ENCODE data around the gene KCNH4.
A peak's percentile ranks its signal among the peaks of the same experiment; 100 is the strongest.

DNA sequence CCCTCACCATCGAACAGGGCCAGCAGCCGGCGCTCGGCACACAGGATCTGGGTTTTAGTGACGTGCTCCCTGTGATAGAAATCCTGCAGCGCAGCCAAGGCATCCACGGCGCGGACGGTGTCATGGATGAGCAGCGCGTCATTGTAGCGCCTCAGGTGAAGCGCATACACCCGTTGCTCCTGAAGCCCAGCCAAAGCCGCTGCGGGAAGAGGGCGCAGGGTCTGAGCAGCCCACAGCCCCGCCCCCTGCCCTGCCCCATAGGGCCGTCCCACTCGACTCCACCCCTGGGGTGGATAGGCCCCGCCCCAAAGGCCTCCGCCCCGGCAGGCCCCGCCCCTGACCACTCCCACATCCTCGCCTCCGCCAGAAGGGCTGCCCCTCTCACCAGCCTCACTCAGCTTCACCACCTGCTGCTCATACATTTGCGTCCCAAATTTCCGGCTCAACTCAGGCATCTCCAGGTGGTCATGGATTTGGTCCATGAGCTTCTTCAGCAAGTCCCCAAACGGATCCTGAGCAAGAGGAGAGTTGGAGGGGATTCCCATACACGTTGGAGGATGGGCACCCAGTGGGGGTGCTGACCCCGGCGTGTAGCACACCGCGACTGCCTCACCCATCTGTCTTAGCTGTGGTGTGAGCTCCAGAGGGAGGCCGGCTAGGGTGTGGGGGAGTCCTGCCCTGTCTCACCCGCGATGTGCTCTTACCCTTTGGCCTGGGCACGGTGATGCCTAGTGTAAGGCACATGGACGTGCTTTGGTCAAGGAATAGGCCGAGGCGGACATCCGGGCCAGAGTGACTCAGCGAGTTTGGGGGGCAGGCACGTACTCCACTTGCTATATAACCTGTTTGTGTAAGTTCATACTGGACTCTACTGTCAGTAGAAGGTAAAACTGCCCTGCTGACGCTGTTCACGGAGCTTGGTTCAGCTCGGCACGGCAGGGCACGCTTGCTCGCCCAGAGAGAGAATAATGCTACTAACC lies 73.1 kb downstream of the KCNH4 start:
- TF ChIP-seq HNRNPL (IDR thresholded peaks at IDR 0.05; ENCODE audit: low read depth, low read length) (0 out of 2 replicates have a peak, but pooled peaks have one; percentile 54), SP1 (IDR thresholded peaks at IDR 0.05) (no peak), SP1 (CRISPR knock-in tag; IDR thresholded peaks at IDR 0.05) (peak; percentile 8; the same call in 1 of the 2 replicates), POLR2AphosphoS5 (IDR thresholded peaks at IDR 0.05; ENCODE audit: low read depth, low read length) (no peak), ZNF34 (CRISPR knock-in tag; IDR thresholded peaks at IDR 0.05; ENCODE audit: borderline replicate concordance) (no peak), ZNF768 (CRISPR knock-in tag; IDR thresholded peaks at IDR 0.05) (no peak), CBFB (CRISPR knock-in tag; IDR thresholded peaks at IDR 0.05) (no peak), POLR2A (IDR thresholded peaks at IDR 0.05; ENCODE audit: insufficient read depth in 1 of 2, low read depth in 2 of 2, low read length in 2 of 2) (no peak), EHMT2 (IDR thresholded peaks at IDR 0.05; ENCODE audit: borderline replicate concordance, low read depth, low read length) (no peak)
- TF ChIP-seq, protein P1, sequence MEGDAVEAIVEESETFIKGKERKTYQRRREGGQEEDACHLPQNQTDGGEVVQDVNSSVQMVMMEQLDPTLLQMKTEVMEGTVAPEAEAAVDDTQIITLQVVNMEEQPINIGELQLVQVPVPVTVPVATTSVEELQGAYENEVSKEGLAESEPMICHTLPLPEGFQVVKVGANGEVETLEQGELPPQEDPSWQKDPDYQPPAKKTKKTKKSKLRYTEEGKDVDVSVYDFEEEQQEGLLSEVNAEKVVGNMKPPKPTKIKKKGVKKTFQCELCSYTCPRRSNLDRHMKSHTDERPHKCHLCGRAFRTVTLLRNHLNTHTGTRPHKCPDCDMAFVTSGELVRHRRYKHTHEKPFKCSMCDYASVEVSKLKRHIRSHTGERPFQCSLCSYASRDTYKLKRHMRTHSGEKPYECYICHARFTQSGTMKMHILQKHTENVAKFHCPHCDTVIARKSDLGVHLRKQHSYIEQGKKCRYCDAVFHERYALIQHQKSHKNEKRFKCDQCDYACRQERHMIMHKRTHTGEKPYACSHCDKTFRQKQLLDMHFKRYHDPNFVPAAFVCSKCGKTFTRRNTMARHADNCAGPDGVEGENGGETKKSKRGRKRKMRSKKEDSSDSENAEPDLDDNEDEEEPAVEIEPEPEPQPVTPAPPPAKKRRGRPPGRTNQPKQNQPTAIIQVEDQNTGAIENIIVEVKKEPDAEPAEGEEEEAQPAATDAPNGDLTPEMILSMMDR (CRISPR knock-in tag; IDR thresholded peaks at IDR 0.05): no peak

All from HepG2 (cell line).